ENCODE results near the gene PLA2G2D. TPM values are rescaled to one million over a fixed set of nuclear protein-coding genes. Genes with fewer than 3 reads are reported as not detected.
A peak's percentile ranks its signal among the peaks of the same experiment; 100 is the strongest.

PLA2G2D gene
- total RNA-seq, 1 experiment from 2014 or later = not detected

DNA sequence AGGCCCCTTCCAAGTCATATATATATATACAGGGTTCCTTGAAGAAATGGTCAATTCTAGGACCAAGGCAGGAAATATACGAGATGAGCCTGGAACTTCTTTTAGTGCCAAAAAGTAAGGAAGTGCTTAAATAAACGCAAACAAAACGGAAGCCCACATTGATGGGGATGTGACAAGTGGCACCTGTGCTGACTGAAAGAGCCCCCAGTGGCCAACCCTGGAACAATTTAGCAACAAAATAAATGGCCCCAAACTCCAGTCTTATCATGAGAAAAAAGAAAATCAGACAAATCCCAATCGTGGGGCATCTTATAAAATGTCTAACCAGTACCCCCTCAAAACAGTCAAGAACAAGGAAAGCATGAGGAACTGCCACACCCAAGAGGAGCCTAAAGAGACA is 31.7 kb downstream of the PLA2G2D start:
- intact Hi-C loops (cut with micrococcal nuclease; ENCODE audit: unreplicated experiment) = no loop called here
- DNase-seq (ENCODE audit: low spot score) = no peak
- BruUV-seq (replicated peaks) = no TSS peak

DNA sequence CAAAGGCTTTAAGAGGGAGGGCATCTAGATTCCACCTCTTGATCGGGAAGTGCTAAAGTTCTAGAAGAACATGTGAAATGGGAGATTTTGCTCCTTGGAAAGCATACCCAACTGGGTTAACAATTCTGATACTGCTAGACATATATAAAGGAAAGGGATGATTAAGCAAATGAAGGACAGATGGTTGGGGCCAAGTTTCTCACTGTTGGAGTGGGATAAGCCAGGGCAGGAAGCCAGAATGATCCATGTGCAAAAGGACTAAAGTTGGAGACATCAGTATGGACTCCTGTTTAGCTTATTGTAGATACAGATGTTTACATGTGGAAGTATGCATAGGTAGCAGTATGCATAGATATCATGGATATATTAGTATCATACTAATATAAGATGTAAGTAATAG is 32.5 kb downstream of the PLA2G2D start:
- Histone ChIP-seq H3K36me3 (ENCODE audit: insufficient read depth, low read length, poor library complexity, severe bottlenecking) (no peaks in the 10 kb centered on the region), H3K4me1 (ENCODE audit: insufficient read depth, low read length, poor library complexity, severe bottlenecking) (no peaks in the 10 kb centered on the region), H3K27me3 (replicated peaks; ENCODE audit: insufficient read depth, low read depth, low read length, poor library complexity) (peaks cover 7% of the 10 kb centered on the region), H3K9me3 (ENCODE audit: low read depth, low read length, poor library complexity, severe bottlenecking) (no peaks in the 10 kb centered on the region), H3K4me3 (ENCODE audit: low read depth, low read length, poor library complexity, severe bottlenecking) (no peak overlapping the region), H3K27ac (ENCODE audit: low read depth, low read length, poor library complexity, severe bottlenecking) (no peak overlapping the region)
- intact Hi-C loops (cut with micrococcal nuclease; ENCODE audit: unreplicated experiment) = no loop called here
- no peak for TF ChIP-seq EZH2 (IDR thresholded peaks at IDR 0.05; ENCODE audit: borderline replicate concordance, low read depth, low read length, poor library complexity, severe bottlenecking)
- TF ChIP-seq, protein P1, sequence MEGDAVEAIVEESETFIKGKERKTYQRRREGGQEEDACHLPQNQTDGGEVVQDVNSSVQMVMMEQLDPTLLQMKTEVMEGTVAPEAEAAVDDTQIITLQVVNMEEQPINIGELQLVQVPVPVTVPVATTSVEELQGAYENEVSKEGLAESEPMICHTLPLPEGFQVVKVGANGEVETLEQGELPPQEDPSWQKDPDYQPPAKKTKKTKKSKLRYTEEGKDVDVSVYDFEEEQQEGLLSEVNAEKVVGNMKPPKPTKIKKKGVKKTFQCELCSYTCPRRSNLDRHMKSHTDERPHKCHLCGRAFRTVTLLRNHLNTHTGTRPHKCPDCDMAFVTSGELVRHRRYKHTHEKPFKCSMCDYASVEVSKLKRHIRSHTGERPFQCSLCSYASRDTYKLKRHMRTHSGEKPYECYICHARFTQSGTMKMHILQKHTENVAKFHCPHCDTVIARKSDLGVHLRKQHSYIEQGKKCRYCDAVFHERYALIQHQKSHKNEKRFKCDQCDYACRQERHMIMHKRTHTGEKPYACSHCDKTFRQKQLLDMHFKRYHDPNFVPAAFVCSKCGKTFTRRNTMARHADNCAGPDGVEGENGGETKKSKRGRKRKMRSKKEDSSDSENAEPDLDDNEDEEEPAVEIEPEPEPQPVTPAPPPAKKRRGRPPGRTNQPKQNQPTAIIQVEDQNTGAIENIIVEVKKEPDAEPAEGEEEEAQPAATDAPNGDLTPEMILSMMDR (conservative IDR thresholded peaks at IDR 0.05; ENCODE audit: low read depth, low read length) = no peak
- ChIA-PET POLR2A (ENCODE audit: low non-redundant PET) (no interaction called here), CTCF (no interaction called here)
- no TSS peak for BruUV-seq (replicated peaks)
- no peak for DNase-seq (ENCODE audit: low spot score)

More for the DNA sequence above, 31.7 kb downstream of the PLA2G2D start:
- ChIA-PET CTCF (interaction anchor here (0.7 kb wide), 1 partner anchor 94 kb away, joined by 3 read pairs; no protein-coding TSS in a partner anchor), POLR2A (ENCODE audit: low non-redundant PET) (no interaction called here)
- TF ChIP-seq EZH2 (IDR thresholded peaks at IDR 0.05; ENCODE audit: borderline replicate concordance, low read depth, low read length, poor library complexity, severe bottlenecking) = no peak
- TF ChIP-seq, protein P1 (conservative IDR thresholded peaks at IDR 0.05; ENCODE audit: low read depth, low read length) = peak; percentile 34; the same call in 1 of the 2 replicates
- Histone ChIP-seq H3K9me3 (ENCODE audit: low read depth, low read length, poor library complexity, severe bottlenecking) (no peaks in the 10 kb centered on the region), H3K4me1 (ENCODE audit: insufficient read depth, low read length, poor library complexity, severe bottlenecking) (no peaks in the 10 kb centered on the region), H3K27ac (ENCODE audit: low read depth, low read length, poor library complexity, severe bottlenecking) (no peak overlapping the region), H3K27me3 (replicated peaks; ENCODE audit: insufficient read depth, low read depth, low read length, poor library complexity) (peaks cover 7% of the 10 kb centered on the region), H3K4me3 (ENCODE audit: low read depth, low read length, poor library complexity, severe bottlenecking) (no peak overlapping the region), H3K36me3 (ENCODE audit: insufficient read depth, low read length, poor library complexity, severe bottlenecking) (no peaks in the 10 kb centered on the region)

DNA sequence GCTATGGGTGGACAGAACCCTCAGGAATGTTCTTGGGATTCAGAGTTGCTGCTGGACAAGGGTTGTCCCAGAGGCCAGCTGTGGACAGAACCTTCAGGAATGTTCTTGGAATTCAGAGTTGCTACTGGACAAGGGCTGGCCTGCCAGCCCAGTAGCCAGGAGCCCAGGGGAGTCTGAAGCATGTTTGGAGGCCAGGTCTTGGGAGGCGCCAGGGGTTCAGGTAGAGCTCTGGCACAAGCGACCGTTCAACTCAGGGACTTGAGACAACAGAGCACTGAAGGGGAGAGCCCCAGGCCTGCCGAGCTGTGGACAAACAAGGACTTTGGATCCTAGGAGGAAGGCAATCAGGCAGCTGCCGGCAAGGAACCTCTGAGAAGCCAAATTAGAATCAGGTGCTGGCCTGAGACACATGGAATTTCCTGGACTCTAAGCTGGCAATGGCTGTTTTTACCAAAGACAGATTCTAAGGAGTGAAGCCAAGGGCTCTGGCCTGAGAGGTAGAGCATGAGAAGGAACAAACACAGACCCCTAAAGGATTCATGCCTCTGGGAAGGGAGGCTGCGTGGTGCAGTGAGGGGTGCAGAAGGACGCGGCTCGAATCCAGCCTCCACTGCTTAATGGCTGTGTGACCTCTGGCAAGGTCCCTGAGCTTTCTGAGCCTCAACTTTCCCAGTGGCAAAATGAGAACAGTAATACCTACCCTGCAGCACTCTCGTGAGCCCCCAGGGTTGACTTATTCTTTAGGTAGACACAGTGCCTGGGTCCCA is 36.0 kb downstream of the PLA2G2D start:
- Histone ChIP-seq H3K4me3 (ENCODE audit: low read depth, low read length, poor library complexity, severe bottlenecking) (no peak overlapping the region), H3K36me3 (ENCODE audit: insufficient read depth, low read length, poor library complexity, severe bottlenecking) (no peaks in the 10 kb centered on the region), H3K4me1 (ENCODE audit: insufficient read depth, low read length, poor library complexity, severe bottlenecking) (no peaks in the 10 kb centered on the region), H3K27me3 (replicated peaks; ENCODE audit: insufficient read depth, low read depth, low read length, poor library complexity) (no peaks in the 10 kb centered on the region), H3K27ac (ENCODE audit: low read depth, low read length, poor library complexity, severe bottlenecking) (no peak overlapping the region), H3K9me3 (ENCODE audit: low read depth, low read length, poor library complexity, severe bottlenecking) (no peaks in the 10 kb centered on the region)
- no peak for TF ChIP-seq EZH2 (IDR thresholded peaks at IDR 0.05; ENCODE audit: borderline replicate concordance, low read depth, low read length, poor library complexity, severe bottlenecking)
- TF ChIP-seq, protein P1 (conservative IDR thresholded peaks at IDR 0.05; ENCODE audit: low read depth, low read length) = no peak
- no peak for DNase-seq (ENCODE audit: low spot score)
- ChIA-PET POLR2A (ENCODE audit: low non-redundant PET) (no interaction called here), CTCF (no interaction called here)
- intact Hi-C loops (cut with micrococcal nuclease; ENCODE audit: unreplicated experiment) = no loop called here
- no TSS peak for BruUV-seq (replicated peaks)
